Measurements from ENCODE around the gene BPIFB1.

The BPIFB1 gene

DNA sequence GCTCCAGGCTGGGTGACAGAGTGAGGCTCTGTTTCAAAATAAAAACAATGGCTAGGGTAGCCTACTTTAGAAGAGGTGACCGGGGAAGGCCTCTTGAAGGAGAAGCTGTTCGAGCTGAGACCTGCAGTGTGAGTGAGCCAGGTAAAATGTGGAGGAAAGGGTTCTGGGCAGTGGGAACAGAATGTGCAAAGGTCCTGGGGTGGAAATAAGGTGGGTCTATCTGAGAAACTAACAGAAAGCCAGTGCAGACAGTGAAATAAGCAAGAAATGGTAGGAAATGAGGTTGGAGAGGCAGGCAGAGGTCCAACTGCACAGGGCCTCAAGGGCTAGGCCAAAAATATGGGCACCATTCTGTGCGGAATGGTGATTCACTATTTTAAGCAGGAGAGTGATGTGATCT is 53.4 kb downstream of the BPIFB1 start:
- TF ChIP-seq, protein P1, sequence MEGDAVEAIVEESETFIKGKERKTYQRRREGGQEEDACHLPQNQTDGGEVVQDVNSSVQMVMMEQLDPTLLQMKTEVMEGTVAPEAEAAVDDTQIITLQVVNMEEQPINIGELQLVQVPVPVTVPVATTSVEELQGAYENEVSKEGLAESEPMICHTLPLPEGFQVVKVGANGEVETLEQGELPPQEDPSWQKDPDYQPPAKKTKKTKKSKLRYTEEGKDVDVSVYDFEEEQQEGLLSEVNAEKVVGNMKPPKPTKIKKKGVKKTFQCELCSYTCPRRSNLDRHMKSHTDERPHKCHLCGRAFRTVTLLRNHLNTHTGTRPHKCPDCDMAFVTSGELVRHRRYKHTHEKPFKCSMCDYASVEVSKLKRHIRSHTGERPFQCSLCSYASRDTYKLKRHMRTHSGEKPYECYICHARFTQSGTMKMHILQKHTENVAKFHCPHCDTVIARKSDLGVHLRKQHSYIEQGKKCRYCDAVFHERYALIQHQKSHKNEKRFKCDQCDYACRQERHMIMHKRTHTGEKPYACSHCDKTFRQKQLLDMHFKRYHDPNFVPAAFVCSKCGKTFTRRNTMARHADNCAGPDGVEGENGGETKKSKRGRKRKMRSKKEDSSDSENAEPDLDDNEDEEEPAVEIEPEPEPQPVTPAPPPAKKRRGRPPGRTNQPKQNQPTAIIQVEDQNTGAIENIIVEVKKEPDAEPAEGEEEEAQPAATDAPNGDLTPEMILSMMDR (conservative IDR thresholded peaks at IDR 0.05), result no peak
- TF ChIP-seq ZFX (IDR thresholded peaks at IDR 0.05), result no peak
- H3K27ac ChIP-seq, result no peak overlapping the region

DNA sequence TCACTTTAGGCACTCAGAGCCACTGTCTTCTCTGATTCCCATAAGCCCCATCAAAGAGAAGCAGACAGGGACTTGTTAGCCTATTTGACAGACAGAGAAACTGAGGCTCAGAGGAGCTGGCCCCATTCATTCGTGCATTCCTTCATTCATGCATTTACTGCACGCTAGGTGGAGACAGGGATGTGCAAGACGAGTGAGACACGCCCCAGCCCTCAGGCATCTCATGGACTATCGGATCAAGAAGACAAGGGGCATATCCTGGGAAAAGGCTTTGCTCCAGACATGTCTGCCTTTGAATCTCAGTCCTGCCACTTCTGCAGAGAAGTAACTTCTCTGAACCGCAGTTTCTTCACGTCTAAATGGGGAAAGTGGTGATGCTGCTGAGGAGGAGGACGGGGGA is 54.1 kb downstream of the BPIFB1 start:
- no peak for TF ChIP-seq ZFX (IDR thresholded peaks at IDR 0.05)
- TF ChIP-seq, protein P1 (conservative IDR thresholded peaks at IDR 0.05), result no peak
- no peak overlapping the region for H3K27ac ChIP-seq

DNA sequence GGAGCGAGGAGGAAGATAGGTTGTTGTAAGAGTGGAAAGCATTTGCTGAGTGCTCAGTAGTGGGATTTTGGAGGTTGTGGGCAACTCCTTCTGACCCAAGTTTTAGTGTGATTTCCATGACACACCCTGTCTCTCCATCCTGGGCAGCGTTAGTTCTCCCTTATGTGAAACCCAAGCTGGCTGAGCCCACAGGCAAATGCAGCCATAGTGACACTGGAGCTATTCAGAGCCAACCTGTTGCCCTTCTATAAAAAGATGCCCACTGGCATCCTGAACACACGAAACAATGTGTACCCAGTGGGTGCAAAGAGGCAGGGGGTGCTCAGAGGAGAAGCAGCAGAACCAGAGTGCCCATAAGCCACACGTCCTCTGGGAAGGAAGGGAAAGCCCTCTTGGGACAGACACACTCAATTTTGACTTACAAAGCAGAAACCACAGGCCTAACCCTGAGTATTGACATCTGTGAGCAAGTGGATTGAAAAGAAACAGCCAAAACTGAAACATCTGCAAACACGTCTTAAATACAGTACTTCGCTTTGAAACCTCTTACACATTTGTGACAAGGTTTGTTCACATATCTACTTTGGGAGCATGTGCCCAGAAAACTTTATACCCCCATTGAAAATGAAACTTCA is 54.6 kb downstream of the BPIFB1 start:
- TF ChIP-seq, protein P1 (conservative IDR thresholded peaks at IDR 0.05), result no peak
- no peak for TF ChIP-seq ZFX (IDR thresholded peaks at IDR 0.05)
- no peak overlapping the region for H3K27ac ChIP-seq

DNA sequence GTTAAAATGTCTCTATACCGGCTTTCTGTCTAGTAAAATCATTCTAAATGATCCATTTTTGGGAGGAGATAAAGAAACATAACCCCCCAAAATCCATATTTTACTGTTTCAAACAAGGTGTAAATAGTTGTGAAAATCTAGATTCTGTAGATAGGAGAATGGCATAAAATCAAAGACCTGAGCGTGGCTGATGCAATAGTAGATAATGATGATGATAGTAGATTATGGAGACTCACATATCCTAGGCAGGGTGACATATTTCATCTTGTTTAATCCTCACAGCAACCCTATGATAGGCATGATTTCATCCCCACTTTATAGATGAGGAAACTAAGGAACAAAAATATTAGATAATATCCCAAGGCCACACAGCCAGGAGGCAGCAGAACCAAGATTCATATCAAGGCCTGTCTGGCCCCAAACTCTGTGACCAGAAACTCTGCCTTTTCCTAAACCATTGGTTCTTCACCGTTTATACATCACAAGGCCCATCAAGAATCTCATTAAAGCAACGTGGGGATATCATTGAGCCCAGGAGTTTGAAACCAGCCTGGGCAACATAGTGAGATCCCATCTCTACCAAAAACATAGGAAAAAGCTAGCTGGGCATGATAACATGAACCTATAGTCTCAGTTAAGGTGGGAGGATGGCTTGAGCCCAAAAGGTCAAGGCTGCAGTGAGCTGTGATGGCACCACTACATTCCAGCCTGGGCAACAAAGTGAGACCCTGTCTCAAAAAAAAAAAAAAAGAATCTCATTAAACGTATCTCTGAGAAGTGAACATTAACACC is 55.6 kb downstream of the BPIFB1 start:
- H3K27ac ChIP-seq, result no peak overlapping the region

DNA sequence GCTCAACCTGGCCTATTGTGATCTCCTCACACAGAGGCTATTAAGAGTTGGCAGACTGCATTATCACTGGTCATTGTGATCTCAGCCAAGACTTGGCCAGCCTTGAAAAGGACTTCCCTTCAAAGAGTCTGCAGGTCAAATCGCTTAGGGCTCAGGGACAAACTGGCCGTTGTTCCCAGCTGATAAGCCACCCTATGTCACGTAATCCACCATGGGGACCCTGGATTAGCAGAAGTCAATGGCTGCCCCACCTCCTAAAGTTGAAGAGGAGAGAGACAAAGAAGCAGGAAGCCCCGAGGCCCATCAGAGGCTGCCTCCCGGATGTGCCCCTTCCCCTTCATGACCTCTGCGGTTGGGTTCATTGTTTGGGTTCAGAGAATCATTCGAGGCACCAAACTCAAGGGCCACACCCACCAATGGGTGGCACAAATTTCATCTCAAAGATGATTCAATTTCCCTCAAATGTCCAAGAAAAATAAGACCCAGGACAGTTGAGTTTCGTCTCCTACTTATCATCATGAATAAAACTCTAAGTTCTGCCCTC is 56.6 kb downstream of the BPIFB1 start:
- no peak for TF ChIP-seq ZFX (IDR thresholded peaks at IDR 0.05)
- TF ChIP-seq, protein P1 (conservative IDR thresholded peaks at IDR 0.05), result no peak

More for the DNA sequence above, 55.6 kb downstream of the BPIFB1 start:
- TF ChIP-seq ZFX (IDR thresholded peaks at IDR 0.05), result no peak
- TF ChIP-seq, protein P1 (conservative IDR thresholded peaks at IDR 0.05), result no peak

DNA sequence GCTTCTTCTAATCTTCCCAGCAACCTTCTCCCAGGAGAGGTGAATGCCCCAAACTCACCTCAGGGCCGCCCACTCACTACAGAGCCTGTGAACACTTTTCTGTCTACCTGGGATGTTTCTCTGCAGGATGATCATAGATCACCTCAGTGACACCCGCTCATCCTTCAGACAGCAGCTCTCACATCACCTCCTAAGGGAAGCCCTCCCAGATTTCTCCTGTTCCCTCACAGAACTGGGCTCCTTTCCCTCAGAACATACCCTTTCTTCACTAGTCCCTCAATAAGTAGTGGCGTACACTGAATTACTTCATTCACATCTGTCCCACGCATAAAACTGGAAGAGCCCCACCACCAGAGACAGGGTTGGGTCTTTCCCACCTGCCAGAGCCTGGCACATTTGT is 60.5 kb downstream of the BPIFB1 start:
- no peak for TF ChIP-seq ZFX (IDR thresholded peaks at IDR 0.05)
- TF ChIP-seq, protein P1 (conservative IDR thresholded peaks at IDR 0.05), result no peak
- H3K27ac ChIP-seq, result no peak overlapping the region

More for the DNA sequence above, 56.6 kb downstream of the BPIFB1 start:
- H3K27ac ChIP-seq, result no peak overlapping the region

DNA sequence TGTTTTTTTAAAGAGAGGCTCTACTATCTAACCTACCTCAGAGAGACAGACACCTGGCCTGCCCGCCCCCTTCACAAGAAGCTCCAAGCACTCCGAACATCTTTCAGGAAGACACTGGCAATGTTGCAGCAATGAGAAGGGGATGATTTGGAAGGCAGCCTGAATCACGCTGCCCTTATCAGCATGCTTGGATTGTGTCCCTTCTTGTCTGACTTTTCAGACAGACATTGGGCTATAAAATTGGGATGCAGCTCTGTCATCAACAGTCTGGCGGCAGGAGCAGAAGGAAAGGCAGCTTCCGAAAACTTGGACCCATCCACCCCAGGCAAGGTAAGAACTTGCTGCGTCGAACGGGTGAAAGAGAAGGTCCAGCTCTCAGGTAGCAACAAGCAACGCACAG is 62.3 kb downstream of the BPIFB1 start:
- TF ChIP-seq ZFX (IDR thresholded peaks at IDR 0.05), result no peak
- TF ChIP-seq, protein P1 (conservative IDR thresholded peaks at IDR 0.05), result no peak
- H3K27ac ChIP-seq, result no peak overlapping the region
